Endothelial cell of umbilical vein (primary cell): ENCODE measurements around the gene GREB1. TPM values are rescaled to one million over a fixed set of nuclear protein-coding genes. Genes with fewer than 3 reads are reported as not detected.

Experiments used
- BruUV-seq: library from RNA; stranded (reverse); fragments of 400-500 nt; replicated peaks from 2 replicates; lab custom pipeline; 2021; lab: Mats Ljungman, UMichigan
- CTCF ChIA-PET: fragments of 300-600, 350-600 bp; sonication (Branson Sonifier 250); formaldehyde crosslinking; loops from one replicate; lab custom pipeline; 2021; ENCODE audit warnings: antibody characterized with exemption, inconsistent platforms; lab: Charles Lee
- POLR2A ChIA-PET: fragments of 300-600, 350-600 bp; sonication (Branson Sonifier 250); formaldehyde crosslinking; loops from one replicate; lab custom pipeline; 2021; ENCODE audit warnings: antibody characterized with exemption, inconsistent platforms; lab: Charles Lee
- DNase-seq: peaks from one replicate; pipeline ENCODE4 v3.0.0-alpha.2; 2011; ENCODE audit warnings: low read depth, low spot score
- FAIRE-seq: peaks from 2 replicates; lab custom pipeline; 2011; peaks lifted over from hg19 to GRCh38; lab: Jason Lieb, UNC
- H2AFZ ChIP-seq: 2 replicates; pipeline ENCODE4 v1.6.0; 2012; ENCODE audit warnings: low read depth, low read length, control low read depth, inconsistent platforms
- H3K27ac ChIP-seq: 2 replicates; pipeline ENCODE4 v1.5.1; 2011; ENCODE audit warnings: low read depth, mild to moderate bottlenecking, control low read depth, low read length, moderate library complexity; ENCODE audit not compliant: insufficient read depth
- H3K27me3 ChIP-seq, 2 experiments: 2 replicates each; pipeline versions ENCODE4 v1.6.0 to v1.6.1; 2011; ENCODE audit warnings: low read length in 2 of 2, mixed read lengths in 1 of 2; ENCODE audit not compliant: control insufficient read depth in 2 of 2, insufficient read depth in 2 of 2
- H3K36me3 ChIP-seq, 2 experiments: 2 replicates in 1 of 2; 3 replicates in 1 of 2; pipeline ENCODE4 v1.5.1; 2011; ENCODE audit warnings: low read length in 2 of 2, mild to moderate bottlenecking in 1 of 2, moderate library complexity in 1 of 2; ENCODE audit not compliant: control insufficient read depth in 2 of 2, insufficient read depth in 2 of 2; ENCODE audit errors: extremely low read depth in 1 of 2
- H3K4me1 ChIP-seq: 3 replicates; pipeline ENCODE4 v1.5.1; 2011; ENCODE audit warnings: mild to moderate bottlenecking, low read length; ENCODE audit not compliant: control insufficient read depth, insufficient read depth; ENCODE audit errors: extremely low read depth
- H3K4me2 ChIP-seq: 2 replicates; pipeline ENCODE4 v1.6.1; 2011; ENCODE audit warnings: low read length, control low read depth, mixed read lengths; ENCODE audit not compliant: insufficient read depth
- H3K4me3 ChIP-seq, 3 experiments: fragments of 200-600 bp in 1 of 3; sonication (generic), shearing (Covaris generic) in 1 of 3; replicated peaks in 1 of 3; 2 replicates each; pipeline ENCODE4 v1.5.1; 2011 to 2016; ENCODE audit warnings: control low read depth in 3 of 3, low read length in 3 of 3, mild to moderate bottlenecking in 2 of 3, inconsistent platforms in 1 of 3, low read depth in 1 of 3, moderate library complexity in 1 of 3; ENCODE audit not compliant: insufficient read depth in 1 of 3
- H3K79me2 ChIP-seq: 2 replicates; pipeline ENCODE4 v1.6.0; 2012; ENCODE audit warnings: low read length, inconsistent platforms; ENCODE audit not compliant: control insufficient read depth, insufficient read depth
- H3K9ac ChIP-seq: replicated peaks from 2 replicates; pipeline ENCODE3; 2011; ENCODE audit warnings: low read length, control low read depth; ENCODE audit not compliant: insufficient read depth; ENCODE audit errors: extremely low read depth
- H3K9me1 ChIP-seq: replicated peaks from 3 replicates; pipeline ENCODE4 v1.6.0; 2011; ENCODE audit warnings: mild to moderate bottlenecking, low read length; ENCODE audit not compliant: control insufficient read depth, insufficient read depth; ENCODE audit errors: extremely low read depth
- H3K9me3 ChIP-seq: replicated peaks from 2 replicates; pipeline ENCODE4 v1.5.1; 2012; ENCODE audit warnings: low read length, inconsistent platforms; ENCODE audit not compliant: control insufficient read depth, insufficient read depth
- H4K20me1 ChIP-seq: replicated peaks from 2 replicates; pipeline ENCODE3; 2011; ENCODE audit warnings: mild to moderate bottlenecking, low read length; ENCODE audit not compliant: control insufficient read depth, insufficient read depth; ENCODE audit errors: extremely low read depth
- EZH2 ChIP-seq: IDR thresholded peaks from 2 replicates; pipeline ENCODE4 v1.6.1; 2012; ENCODE audit warnings: borderline replicate concordance, low read depth, mild to moderate bottlenecking, moderate library complexity, low read length, inconsistent platforms; ENCODE audit not compliant: severe bottlenecking
- FOS ChIP-seq: IDR thresholded peaks from 2 replicates; pipeline ENCODE4 v1.6.1; 2011; ENCODE audit warnings: mild to moderate bottlenecking, low read length, moderate library complexity, borderline replicate concordance; ENCODE audit not compliant: insufficient read depth
- GATA2 ChIP-seq: IDR thresholded peaks from 2 replicates; pipeline ENCODE4 v1.7.0; 2011; ENCODE audit warnings: low read depth, mild to moderate bottlenecking, moderate library complexity, mixed read lengths, low read length; ENCODE audit not compliant: insufficient read length, insufficient read depth
- JUN ChIP-seq: IDR thresholded peaks from 2 replicates; pipeline ENCODE4 v1.6.1; 2011; ENCODE audit warnings: borderline replicate concordance, low read depth; ENCODE audit not compliant: insufficient read length, insufficient read depth
- MYC ChIP-seq: IDR thresholded peaks from one replicate; pipeline ENCODE4 v1.6.1; 2011; ENCODE audit warnings: mild to moderate bottlenecking, low read depth, low read length
- POLR2A ChIP-seq: IDR thresholded peaks from 2 replicates; pipeline ENCODE4 v1.6.1; 2012; ENCODE audit warnings: low read depth, mild to moderate bottlenecking, control low read depth, low read length
- POLR2AphosphoS5 ChIP-seq: IDR thresholded peaks from 2 replicates; pipeline ENCODE4 v1.6.1; 2012; ENCODE audit warnings: low read depth, mild to moderate bottlenecking, control low read depth, low read length, moderate library complexity; ENCODE audit not compliant: insufficient read depth
- dilution Hi-C: fragments of 300-500 bp; cut with MboI; formaldehyde crosslinking; loops from one replicate; pipeline ENCODE4 v1.15.0; 2019; ENCODE audit warnings: low sequenced_read_pairs; ENCODE audit not compliant: extremely low pct_ligation_motif_present
- intact Hi-C: fragments of 100-400 bp; cut with micrococcal nuclease; formaldehyde crosslinking; loops from one replicate; pipeline ENCODE4 v1.10.0; 2022
- polyA plus RNA-seq, 4 experiments: library from polyadenylated mRNA; depleted of rRNA in 3 of 4; stranded (reverse) in 3 of 4; unstranded in 1 of 4; fragments of >200 nt; gene quantifications; 2 replicates each; pipeline versions ENCODE4 v1.2.1 to v1.2.3, GENCODE V29; 2011 to 2012; ENCODE audit warnings: missing spikeins in 1 of 4
- total RNA-seq: library from RNA; stranded (reverse); gene quantifications from 2 replicates; pipeline ENCODE4 v1.2.3, GENCODE V29; 2021
- TF ChIP-seq, protein P1 (sequence below), 2 donors: IDR thresholded peaks; 1 replicate in 1 of 2; 2 replicates in 1 of 2; pipeline ENCODE4 v1.5.1; 2011; ENCODE audit warnings: low read length in 2 of 2, mild to moderate bottlenecking in 2 of 2, moderate library complexity in 2 of 2, control low read depth in 1 of 2, inconsistent platforms in 1 of 2, low read depth in 1 of 2; ENCODE audit not compliant: insufficient read depth in 1 of 2; ENCODE audit errors: extremely low read depth in 1 of 2
- TF ChIP-seq, protein P2 (sequence below): IDR thresholded peaks from 2 replicates; pipeline ENCODE4 v1.6.1; 2011; ENCODE audit not compliant: insufficient read depth, insufficient read length

The GREB1 gene
- total and polyA plus RNA-seq, 2 donors (not counting 3 experiments of a cell fraction or from before 2014, with no cell fraction given) = 0.17 to 0.58 TPM

DNA sequence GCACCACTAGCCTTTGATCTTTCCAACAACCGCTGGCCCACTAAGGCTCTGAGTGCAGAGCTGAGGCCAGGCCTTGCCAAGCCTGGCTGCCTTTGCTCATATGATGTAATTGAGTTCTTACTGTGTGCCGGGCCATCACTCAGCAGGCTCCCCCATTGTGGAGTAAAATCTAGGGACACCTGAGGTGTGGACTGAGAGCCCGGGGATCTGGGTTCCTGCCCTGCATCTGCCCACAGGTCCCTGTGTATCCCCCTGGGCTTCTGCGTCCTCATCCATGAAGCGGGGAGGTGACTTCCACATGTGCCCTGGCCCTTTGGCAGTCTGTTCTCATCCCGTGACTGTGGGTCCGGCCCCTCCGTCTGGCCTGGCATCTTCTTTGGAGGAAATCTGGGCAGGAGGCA is 33.8 kb downstream of the GREB1 start:
- Histone ChIP-seq H2AFZ (no peak overlapping the region), H3K9ac (no peak overlapping the region), H3K4me3 (no peak overlapping the region), H3K4me2 (no peak overlapping the region), H3K9me3 (no peaks in the 10 kb centered on the region), H3K9me1 (no peaks in the 10 kb centered on the region), H4K20me1 (no peaks in the 10 kb centered on the region), H3K27ac (no peak overlapping the region), H3K36me3 (no peaks in the 10 kb centered on the region), H3K79me2 (no peaks in the 10 kb centered on the region), H3K4me1 (no peaks in the 10 kb centered on the region), H3K27me3 (no peaks in the 10 kb centered on the region)
- ChIA-PET POLR2A (no interaction called here), CTCF (no interaction called here)
- no peak for DNase-seq
- TF ChIP-seq MYC = no peak
- TF ChIP-seq POLR2AphosphoS5 = no peak
- TF ChIP-seq GATA2 = no peak
- FAIRE-seq = no peak
- dilution Hi-C loops (no loop called here), intact Hi-C loops (no loop called here)
- no TSS peak for BruUV-seq

DNA sequence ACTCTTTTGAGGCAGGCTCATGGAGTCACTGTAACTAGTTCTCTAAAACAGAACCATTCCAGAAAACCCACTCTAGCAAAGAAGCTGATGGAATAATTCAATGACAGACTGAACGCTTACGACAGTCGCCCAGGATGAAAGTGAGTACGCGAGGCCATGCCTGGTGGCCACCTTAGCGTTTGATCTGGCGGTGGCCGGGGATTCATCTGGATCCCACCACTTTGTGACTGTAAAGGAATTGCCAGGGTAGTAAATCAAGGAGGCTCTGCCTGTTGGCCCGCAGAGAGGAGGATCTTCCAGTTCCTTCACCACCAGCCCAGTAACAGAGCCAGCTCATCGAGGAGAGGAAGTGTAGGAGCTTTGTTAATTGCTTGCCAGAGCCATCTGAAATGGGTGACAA is 34.6 kb downstream of the GREB1 start:
- Histone ChIP-seq H3K4me1 (no peaks in the 10 kb centered on the region), H3K9me3 (no peaks in the 10 kb centered on the region), H3K4me2 (no peak overlapping the region), H2AFZ (no peak overlapping the region), H3K79me2 (no peaks in the 10 kb centered on the region), H3K4me3 (no peak overlapping the region), H3K27me3 (no peaks in the 10 kb centered on the region), H4K20me1 (no peaks in the 10 kb centered on the region), H3K9ac (no peak overlapping the region), H3K9me1 (no peaks in the 10 kb centered on the region), H3K27ac (no peak overlapping the region), H3K36me3 (no peaks in the 10 kb centered on the region)
- CTCF ChIA-PET = no interaction called here
- FAIRE-seq (no peak), DNase-seq (no peak)
- TF ChIP-seq FOS (no peak), GATA2 (no peak), POLR2A (no peak), POLR2AphosphoS5 (no peak), MYC (no peak), EZH2 (no peak), JUN (no peak)
- TF ChIP-seq, protein P1, sequence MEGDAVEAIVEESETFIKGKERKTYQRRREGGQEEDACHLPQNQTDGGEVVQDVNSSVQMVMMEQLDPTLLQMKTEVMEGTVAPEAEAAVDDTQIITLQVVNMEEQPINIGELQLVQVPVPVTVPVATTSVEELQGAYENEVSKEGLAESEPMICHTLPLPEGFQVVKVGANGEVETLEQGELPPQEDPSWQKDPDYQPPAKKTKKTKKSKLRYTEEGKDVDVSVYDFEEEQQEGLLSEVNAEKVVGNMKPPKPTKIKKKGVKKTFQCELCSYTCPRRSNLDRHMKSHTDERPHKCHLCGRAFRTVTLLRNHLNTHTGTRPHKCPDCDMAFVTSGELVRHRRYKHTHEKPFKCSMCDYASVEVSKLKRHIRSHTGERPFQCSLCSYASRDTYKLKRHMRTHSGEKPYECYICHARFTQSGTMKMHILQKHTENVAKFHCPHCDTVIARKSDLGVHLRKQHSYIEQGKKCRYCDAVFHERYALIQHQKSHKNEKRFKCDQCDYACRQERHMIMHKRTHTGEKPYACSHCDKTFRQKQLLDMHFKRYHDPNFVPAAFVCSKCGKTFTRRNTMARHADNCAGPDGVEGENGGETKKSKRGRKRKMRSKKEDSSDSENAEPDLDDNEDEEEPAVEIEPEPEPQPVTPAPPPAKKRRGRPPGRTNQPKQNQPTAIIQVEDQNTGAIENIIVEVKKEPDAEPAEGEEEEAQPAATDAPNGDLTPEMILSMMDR (IDR thresholded peaks at IDR 0.05; ENCODE audit: extremely low read depth in 1 of 2, insufficient read depth in 1 of 2, low read depth in 1 of 2, low read length in 2 of 2) = no peak
- TF ChIP-seq, protein P2, sequence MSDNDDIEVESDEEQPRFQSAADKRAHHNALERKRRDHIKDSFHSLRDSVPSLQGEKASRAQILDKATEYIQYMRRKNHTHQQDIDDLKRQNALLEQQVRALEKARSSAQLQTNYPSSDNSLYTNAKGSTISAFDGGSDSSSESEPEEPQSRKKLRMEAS = no peak
- no TSS peak for BruUV-seq
- dilution Hi-C loops (no loop called here), intact Hi-C loops (no loop called here)
- POLR2A ChIA-PET = no interaction called here
